ENCODE data around the gene RALGAPA2. TPM values are rescaled to one million over a fixed set of nuclear protein-coding genes. Genes with fewer than 3 reads are reported as not detected.

RALGAPA2 gene
- total RNA-seq, 4 donors from 2014 or later: 20.5 to 42.9 (median 29.6) TPM

- no peaks in the 10 kb centered on the region for H3K36me3 ChIP-seq
- TF ChIP-seq, protein P1, sequence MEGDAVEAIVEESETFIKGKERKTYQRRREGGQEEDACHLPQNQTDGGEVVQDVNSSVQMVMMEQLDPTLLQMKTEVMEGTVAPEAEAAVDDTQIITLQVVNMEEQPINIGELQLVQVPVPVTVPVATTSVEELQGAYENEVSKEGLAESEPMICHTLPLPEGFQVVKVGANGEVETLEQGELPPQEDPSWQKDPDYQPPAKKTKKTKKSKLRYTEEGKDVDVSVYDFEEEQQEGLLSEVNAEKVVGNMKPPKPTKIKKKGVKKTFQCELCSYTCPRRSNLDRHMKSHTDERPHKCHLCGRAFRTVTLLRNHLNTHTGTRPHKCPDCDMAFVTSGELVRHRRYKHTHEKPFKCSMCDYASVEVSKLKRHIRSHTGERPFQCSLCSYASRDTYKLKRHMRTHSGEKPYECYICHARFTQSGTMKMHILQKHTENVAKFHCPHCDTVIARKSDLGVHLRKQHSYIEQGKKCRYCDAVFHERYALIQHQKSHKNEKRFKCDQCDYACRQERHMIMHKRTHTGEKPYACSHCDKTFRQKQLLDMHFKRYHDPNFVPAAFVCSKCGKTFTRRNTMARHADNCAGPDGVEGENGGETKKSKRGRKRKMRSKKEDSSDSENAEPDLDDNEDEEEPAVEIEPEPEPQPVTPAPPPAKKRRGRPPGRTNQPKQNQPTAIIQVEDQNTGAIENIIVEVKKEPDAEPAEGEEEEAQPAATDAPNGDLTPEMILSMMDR (IDR thresholded peaks at IDR 0.05): no peak
- no peak for TF ChIP-seq POLR2A (IDR thresholded peaks at IDR 0.05)
- no peak for TF ChIP-seq EP300 (IDR thresholded peaks at IDR 0.05)
- no peak overlapping the region for H3K4me3 ChIP-seq
- DNase-seq (ENCODE audit: low spot score in 2 of 2): no peak
- peaks cover 0 to 10% (median 0%) of the 10 kb centered on the region in 4 donors for H3K4me1 ChIP-seq
- H3K27ac ChIP-seq: no peak overlapping the region
- H3K27me3 ChIP-seq: no peaks in the 10 kb centered on the region
- WGBS, 2 donors: 71 to 83% methylated on average over 3 of the region's 3 CpGs
- no peaks in the 10 kb centered on the region for H3K9me3 ChIP-seq
These were observed 26.8 kb downstream of the RALGAPA2 start for GRCh38 chr20:20685635-20686034.

GRCh38 chr20:20683481-20684321, 28.7 kb downstream of the RALGAPA2 start:
- DNase-seq (ENCODE audit: low spot score in 2 of 2): no peak
- 85% methylated on average over 10 of the region's 10 CpGs for WGBS, 2 donors
- TF ChIP-seq POLR2A (IDR thresholded peaks at IDR 0.05) (no peak), EP300 (IDR thresholded peaks at IDR 0.05) (no peak)
- TF ChIP-seq, protein P1 (IDR thresholded peaks at IDR 0.05): no peak

DNA sequence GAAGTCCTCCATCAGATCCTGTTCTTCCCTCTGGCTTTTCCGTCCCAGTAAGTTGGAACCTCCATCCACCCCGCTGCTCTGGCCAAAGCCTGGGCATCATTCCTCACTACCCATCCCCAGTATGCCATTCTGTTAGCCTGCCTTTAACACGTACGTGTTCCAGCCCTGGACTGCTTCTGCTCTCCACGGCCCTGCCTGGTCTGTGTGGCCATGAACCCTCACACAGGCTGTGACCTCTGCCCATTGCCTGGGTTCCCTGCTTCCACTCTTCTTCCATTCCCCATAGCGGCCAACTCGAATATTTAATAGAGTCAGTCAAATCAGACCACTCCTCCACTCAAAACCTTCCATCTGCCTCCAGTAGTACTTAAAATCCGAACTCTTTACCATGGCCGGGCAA, 29.4 kb downstream of the RALGAPA2 start:
- Histone ChIP-seq H3K27me3 (no peaks in the 10 kb centered on the region), H3K9me3 (no peaks in the 10 kb centered on the region), H3K4me1 (peaks cover 0 to 5% (median 0%) of the 10 kb centered on the region in 4 donors), H3K36me3 (peaks cover 0 to 15% (median 0%) of the 10 kb centered on the region in 3 donors), H3K4me3 (no peak overlapping the region), H3K27ac (no peak overlapping the region)
- DNase-seq (ENCODE audit: low spot score in 2 of 2): no peak
- TF ChIP-seq EP300 (IDR thresholded peaks at IDR 0.05) (no peak), POLR2A (IDR thresholded peaks at IDR 0.05) (no peak)
- TF ChIP-seq, protein P1 (IDR thresholded peaks at IDR 0.05): no peak
- 90 to 94% methylated on average over 9 of the region's 9 CpGs for WGBS, 2 donors

More at GRCh38 chr20:20683481-20684321, 28.7 kb downstream of the RALGAPA2 start:
- Histone ChIP-seq H3K36me3 (peaks cover 0 to 8% (median 0%) of the 10 kb centered on the region in 3 donors), H3K27ac (no peak overlapping the region), H3K4me1 (peaks cover 0 to 5% (median 0%) of the 10 kb centered on the region in 4 donors), H3K4me3 (no peak overlapping the region), H3K9me3 (no peaks in the 10 kb centered on the region), H3K27me3 (no peaks in the 10 kb centered on the region)

DNA sequence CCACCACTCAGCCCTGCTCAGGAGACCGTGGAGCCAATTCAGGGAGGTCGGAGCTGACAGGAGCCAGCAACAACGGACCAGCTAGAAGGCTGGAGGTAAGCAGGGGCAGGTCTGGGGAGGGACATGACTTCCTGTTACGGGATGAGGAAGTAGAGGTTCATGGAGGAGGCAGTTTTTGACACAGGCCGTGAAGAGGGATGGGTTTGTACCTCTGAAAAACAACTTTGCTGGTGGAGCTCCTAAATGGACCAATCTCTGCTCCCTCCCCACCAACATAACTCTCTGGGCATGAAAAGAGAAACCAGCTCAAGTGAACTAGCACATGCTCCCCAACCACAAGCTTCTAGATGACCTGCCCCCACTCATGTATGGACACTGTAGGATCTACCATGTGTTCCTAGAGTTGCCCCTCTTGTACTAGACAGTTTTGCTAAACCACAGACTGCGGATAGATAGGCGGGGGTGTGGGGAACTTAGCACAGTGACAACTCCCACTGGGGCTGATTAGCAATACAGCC, 31.4 kb downstream of the RALGAPA2 start:
- 69 to 77% methylated on average over 7 of the region's 7 CpGs for WGBS, 2 donors
- H3K27ac ChIP-seq: no peak overlapping the region
- no peak overlapping the region for H3K4me3 ChIP-seq
- H3K4me1 ChIP-seq: peaks cover 0 to 5% (median 0%) of the 10 kb centered on the region in 4 donors
- no peak for DNase-seq (ENCODE audit: low spot score in 2 of 2)
- H3K9me3 ChIP-seq: no peaks in the 10 kb centered on the region
- H3K36me3 ChIP-seq: peaks cover 0 to 19% (median 0%) of the 10 kb centered on the region in 3 donors
- H3K27me3 ChIP-seq: no peaks in the 10 kb centered on the region
- TF ChIP-seq EP300 (IDR thresholded peaks at IDR 0.05) (no peak), POLR2A (IDR thresholded peaks at IDR 0.05) (no peak)
- TF ChIP-seq, protein P1 (IDR thresholded peaks at IDR 0.05): no peak

DNA sequence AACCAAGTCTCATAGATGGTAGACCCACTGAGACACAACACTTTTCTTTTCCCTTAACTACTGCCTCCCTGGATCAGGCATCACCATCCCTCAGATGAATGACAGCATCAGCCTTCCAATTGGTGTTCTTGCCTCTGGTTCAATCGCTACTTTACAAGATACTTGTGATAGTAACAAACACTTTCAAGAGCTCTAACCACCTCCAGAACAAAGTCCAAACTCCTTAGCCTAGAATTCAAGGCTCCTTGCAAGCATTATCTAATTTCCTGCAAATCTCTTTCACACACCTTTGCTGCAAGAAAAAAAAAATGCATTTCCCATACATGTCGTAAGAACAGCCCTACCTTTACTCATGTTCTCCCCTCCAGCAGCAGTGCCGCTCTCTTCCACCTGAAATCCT, 33.1 kb downstream of the RALGAPA2 start:
- Histone ChIP-seq H3K36me3 (peaks cover 0 to 19% (median 0%) of the 10 kb centered on the region in 3 donors), H3K4me1 (peaks cover 0 to 5% (median 0%) of the 10 kb centered on the region in 4 donors), H3K27me3 (no peaks in the 10 kb centered on the region), H3K27ac (no peak overlapping the region), H3K9me3 (no peaks in the 10 kb centered on the region), H3K4me3 (no peak overlapping the region)
- WGBS, 2 donors: 98% methylated on average over 3 of the region's 3 CpGs
- TF ChIP-seq, protein P1 (IDR thresholded peaks at IDR 0.05): no peak
- TF ChIP-seq POLR2A (IDR thresholded peaks at IDR 0.05) (no peak), EP300 (IDR thresholded peaks at IDR 0.05) (no peak)
- DNase-seq (ENCODE audit: low spot score in 2 of 2): no peak

Data from tibial nerve (tissue), 4 donors.